Testis (tissue), 2 donors: ENCODE measurements around the gene C1orf115.

Experiments used
- CTCF ChIP-seq, 3 experiments: fragments of 450-650 bp in 2 of 3; fragments of 200-600 bp in 1 of 3; sonication (generic) in 1 of 3; IDR thresholded peaks; one replicate each; pipeline ENCODE4 v1.5.1; 2016 to 2019; ENCODE audit warnings: antibody characterized with exemption in 3 of 3, mild to moderate bottlenecking in 2 of 3, moderate library complexity in 1 of 3
- POLR2A ChIP-seq: fragments of 450-650 bp; IDR thresholded peaks from one replicate; pipeline ENCODE4 v1.6.1; 2017; ENCODE audit warnings: antibody characterized with exemption, mild to moderate bottlenecking, moderate library complexity

- TF ChIP-seq CTCF (IDR thresholded peaks at IDR 0.05) (no peak), POLR2A (no peak)
Observed at GRCh38 chr1:220673921-220674320, 16.2 kb upstream of the C1orf115 start.
